Dedifferentiated amniotic fluid mesenchymal stem cell (primary cell): ENCODE results near the gene BMPR1A.
"Not testable (repeated sequence)": the region's sequence is repeated elsewhere in the genome, so short reads cannot be mapped to it uniquely, and the experiment has no call there.

Experiments used
- DNase-seq: peaks from one replicate; pipeline ENCODE4 v3.0.0-alpha.2; 2016; ENCODE audit errors: extremely low spot score

Gene BMPR1A

GRCh38 chr10:86940076-86940475 is 183.7 kb downstream of the BMPR1A start:
- DNase-seq: not testable (repeated sequence)

GRCh38 chr10:86940677-86941076 is 184.3 kb downstream of the BMPR1A start:
- no peak for DNase-seq

- no peak for DNase-seq
These were observed 185.0 kb downstream of the BMPR1A start for GRCh38 chr10:86941426-86941825.

- no peak for DNase-seq
These were observed 185.6 kb downstream of the BMPR1A start for GRCh38 chr10:86941991-86942421.

GRCh38 chr10:86942441-86943315 is 186.3 kb downstream of the BMPR1A start:
- no peak for DNase-seq

- DNase-seq: no peak
These were observed 187.1 kb downstream of the BMPR1A start for GRCh38 chr10:86943316-86944030.

GRCh38 chr10:86944031-86944419 is 187.6 kb downstream of the BMPR1A start:
- no peak for DNase-seq

GRCh38 chr10:86944471-86944870 is 188.1 kb downstream of the BMPR1A start:
- no peak for DNase-seq

GRCh38 chr10:86944907-86945306 is 188.5 kb downstream of the BMPR1A start:
- no peak for DNase-seq

- DNase-seq: no peak
These were observed 189.2 kb downstream of the BMPR1A start for GRCh38 chr10:86945361-86946212.

- no peak for DNase-seq
These were observed 190.1 kb downstream of the BMPR1A start for GRCh38 chr10:86946213-86947155.

GRCh38 chr10:86947806-86948205 is 191.4 kb downstream of the BMPR1A start:
- not testable (repeated sequence) for DNase-seq

GRCh38 chr10:86950349-86950748 is 193.9 kb downstream of the BMPR1A start:
- no peak for DNase-seq

GRCh38 chr10:86951184-86951761 is 194.9 kb downstream of the BMPR1A start:
- no peak for DNase-seq

GRCh38 chr10:86952106-86952505 is 195.7 kb downstream of the BMPR1A start:
- no peak for DNase-seq

- DNase-seq: not testable (repeated sequence)
These were observed 196.3 kb downstream of the BMPR1A start for GRCh38 chr10:86952697-86953096.

GRCh38 chr10:86953747-86954680 is 197.6 kb downstream of the BMPR1A start:
- no peak for DNase-seq

GRCh38 chr10:86954681-86955500 is 198.5 kb downstream of the BMPR1A start:
- DNase-seq: no peak
